ENCODE data around the gene GPR148. TPM values are rescaled to one million over a fixed set of nuclear protein-coding genes. Genes with fewer than 3 reads are reported as not detected.

GPR148 gene
- polyA plus RNA-seq, 1 donor (not counting 4 experiments of a cell fraction or from before 2014, with no cell fraction given) = not detected

- Histone ChIP-seq H4K20me1 (ENCODE audit: control insufficient read depth, extremely low read depth, insufficient read depth, low read length) (no peaks in the 10 kb centered on the region), H3K9me1 (ENCODE audit: control insufficient read depth, extremely low read depth, insufficient read depth, low read length) (no peaks in the 10 kb centered on the region), H3K27me3 (ENCODE audit: control insufficient read depth, extremely low read depth, insufficient read depth, low read length) (no peaks in the 10 kb centered on the region), H3K79me2 (ENCODE audit: control insufficient read depth, insufficient read depth, low read length) (no peaks in the 10 kb centered on the region), H3K4me3 (ENCODE audit: control insufficient read depth in 2 of 3, extremely low read depth in 1 of 3, insufficient read depth in 2 of 3, low read depth in 1 of 3, low read length in 3 of 3) (no peak overlapping the region), H2AFZ (ENCODE audit: control insufficient read depth, low read length) (no peak overlapping the region), H3K9me3 (ENCODE audit: control insufficient read depth, low read depth, low read length) (no peaks in the 10 kb centered on the region), H3K27ac (ENCODE audit: control insufficient read depth, insufficient read depth, low read length) (no peak overlapping the region), H3K9ac (ENCODE audit: control insufficient read depth, extremely low read depth, insufficient read depth, low read length) (no peak overlapping the region), H3K36me3 (ENCODE audit: control insufficient read depth in 2 of 2, extremely low read depth in 1 of 2, insufficient read depth in 2 of 2, low read length in 2 of 2) (no peaks in the 10 kb centered on the region), H3K4me2 (ENCODE audit: control insufficient read depth, extremely low read depth, insufficient read depth, low read depth, low read length) (no peak overlapping the region), H3K4me1 (ENCODE audit: control insufficient read depth, extremely low read depth, insufficient read depth, low read length) (no peaks in the 10 kb centered on the region)
- DNase-seq (ENCODE audit: low read depth, low spot score) (no peak), FAIRE-seq (no peak)
- dilution Hi-C loops (cut with MboI; ENCODE audit: extremely low pct_ligation_motif_present, low sequenced_read_pairs) = no loop called here
- no peak for TF ChIP-seq EZH2 (IDR thresholded peaks at IDR 0.05; ENCODE audit: low read length)
- TF ChIP-seq CTCF (optimal IDR thresholded peaks at IDR 0.05 in 1 of 3, IDR thresholded peaks at IDR 0.05 in 1 of 3, conservative IDR thresholded peaks at IDR 0.05 in 1 of 3; ENCODE audit: extremely low read depth in 1 of 3, insufficient read depth in 2 of 3, low read length in 3 of 3) = no peak
Observed at GRCh38 chr2:130766037-130766436, 37.2 kb downstream of the GPR148 start.

GRCh38 chr2:130766711-130767407, 38.0 kb downstream of the GPR148 start:
- no peak overlapping the region for H3K4me3 ChIP-seq (ENCODE audit: control insufficient read depth in 2 of 3, extremely low read depth in 1 of 3, insufficient read depth in 2 of 3, low read depth in 1 of 3, low read length in 3 of 3)
- TF ChIP-seq CTCF (optimal IDR thresholded peaks at IDR 0.05 in 1 of 3, IDR thresholded peaks at IDR 0.05 in 1 of 3, conservative IDR thresholded peaks at IDR 0.05 in 1 of 3; ENCODE audit: extremely low read depth in 1 of 3, insufficient read depth in 2 of 3, low read length in 3 of 3) = no peak
- TF ChIP-seq EZH2 (IDR thresholded peaks at IDR 0.05; ENCODE audit: low read length) = no peak
- H3K9me3 ChIP-seq (ENCODE audit: control insufficient read depth, low read depth, low read length) = no peaks in the 10 kb centered on the region
- dilution Hi-C loops (cut with MboI; ENCODE audit: extremely low pct_ligation_motif_present, low sequenced_read_pairs) = no loop called here
- no peak for DNase-seq (ENCODE audit: low read depth, low spot score)
- no peaks in the 10 kb centered on the region for H3K4me1 ChIP-seq (ENCODE audit: control insufficient read depth, extremely low read depth, insufficient read depth, low read length)
- H3K36me3 ChIP-seq (ENCODE audit: control insufficient read depth in 2 of 2, extremely low read depth in 1 of 2, insufficient read depth in 2 of 2, low read length in 2 of 2) = no peaks in the 10 kb centered on the region
- no peaks in the 10 kb centered on the region for H4K20me1 ChIP-seq (ENCODE audit: control insufficient read depth, extremely low read depth, insufficient read depth, low read length)
- H2AFZ ChIP-seq (ENCODE audit: control insufficient read depth, low read length) = no peak overlapping the region
- no peak overlapping the region for H3K27ac ChIP-seq (ENCODE audit: control insufficient read depth, insufficient read depth, low read length)
- no peaks in the 10 kb centered on the region for H3K27me3 ChIP-seq (ENCODE audit: control insufficient read depth, extremely low read depth, insufficient read depth, low read length)
- no peak for FAIRE-seq
- no peak overlapping the region for H3K4me2 ChIP-seq (ENCODE audit: control insufficient read depth, extremely low read depth, insufficient read depth, low read depth, low read length)
- no peaks in the 10 kb centered on the region for H3K9me1 ChIP-seq (ENCODE audit: control insufficient read depth, extremely low read depth, insufficient read depth, low read length)
- no peak overlapping the region for H3K9ac ChIP-seq (ENCODE audit: control insufficient read depth, extremely low read depth, insufficient read depth, low read length)
- H3K79me2 ChIP-seq (ENCODE audit: control insufficient read depth, insufficient read depth, low read length) = no peaks in the 10 kb centered on the region
